GM18508 (cell line): Measurements from ENCODE around the gene ARID3B.
"Not testable (repeated sequence)": the region's sequence is repeated elsewhere in the genome, so short reads cannot be mapped to it uniquely, and the experiment has no call there.

Source experiments
- ATAC-seq: cut with Tn5 transposase; IDR thresholded peaks from one replicate; pipeline ENCODE4 v1.9.1; 2021; ENCODE audit warnings: moderate number of reproducible peaks; ENCODE audit not compliant: insufficient read depth, unreplicated experiment

The ARID3B gene

DNA sequence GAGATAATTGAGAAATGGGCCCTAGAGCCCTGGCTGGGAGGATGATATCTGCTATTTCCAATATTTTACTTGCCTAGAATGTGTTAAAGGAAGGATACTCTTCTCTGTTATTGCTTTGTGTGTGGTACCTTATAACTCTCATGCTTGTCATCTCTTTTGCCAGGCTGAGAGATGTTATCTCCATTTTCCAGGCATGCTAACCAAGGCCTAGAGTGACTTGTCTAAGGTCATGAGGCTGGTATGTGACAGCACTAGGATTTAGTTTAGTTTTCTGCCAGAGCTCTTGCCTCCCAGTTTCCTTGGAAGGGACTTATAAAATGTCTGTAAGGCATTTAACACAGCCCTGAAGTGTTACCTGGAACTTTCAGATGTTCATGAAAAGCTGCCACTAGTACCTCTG is 76.0 kb downstream of the ARID3B start:
- ATAC-seq, result no peak

DNA sequence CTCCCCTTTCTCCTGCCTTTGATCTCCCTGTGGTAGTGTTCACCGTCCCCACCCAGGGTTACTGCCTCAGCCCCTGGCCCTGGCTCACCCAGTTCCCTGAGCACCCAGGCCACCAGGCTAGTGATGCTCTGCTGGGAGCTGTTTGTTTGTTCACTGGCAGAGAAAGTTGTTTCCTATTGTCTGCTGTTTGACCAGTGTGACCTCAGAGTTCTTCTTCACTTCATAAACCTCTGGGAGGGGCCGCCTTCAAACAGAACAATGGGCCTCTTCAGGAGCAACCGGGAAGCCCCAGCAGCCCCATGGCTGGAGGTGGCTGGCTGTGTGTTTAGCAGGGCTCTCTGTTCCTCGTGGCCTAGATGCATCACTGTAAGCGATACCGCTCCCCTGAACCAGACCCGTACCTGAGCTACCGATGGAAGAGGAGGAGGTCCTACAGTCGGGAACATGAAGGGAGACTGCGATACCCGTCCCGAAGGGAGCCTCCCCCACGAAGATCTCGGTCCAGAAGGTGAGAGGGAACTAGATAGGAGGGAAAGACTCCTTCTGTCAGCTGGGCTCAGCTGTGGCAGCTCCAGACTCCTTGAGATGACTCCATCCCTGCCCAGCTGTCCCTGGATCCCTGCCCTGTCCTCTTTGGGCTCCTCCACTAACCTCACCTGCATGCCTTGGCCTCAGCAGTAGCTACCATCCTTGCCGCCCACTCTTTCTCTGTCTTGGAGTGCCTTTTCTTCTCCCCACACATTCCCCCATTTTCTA is 78.0 kb downstream of the ARID3B start:
- no peak for ATAC-seq

DNA sequence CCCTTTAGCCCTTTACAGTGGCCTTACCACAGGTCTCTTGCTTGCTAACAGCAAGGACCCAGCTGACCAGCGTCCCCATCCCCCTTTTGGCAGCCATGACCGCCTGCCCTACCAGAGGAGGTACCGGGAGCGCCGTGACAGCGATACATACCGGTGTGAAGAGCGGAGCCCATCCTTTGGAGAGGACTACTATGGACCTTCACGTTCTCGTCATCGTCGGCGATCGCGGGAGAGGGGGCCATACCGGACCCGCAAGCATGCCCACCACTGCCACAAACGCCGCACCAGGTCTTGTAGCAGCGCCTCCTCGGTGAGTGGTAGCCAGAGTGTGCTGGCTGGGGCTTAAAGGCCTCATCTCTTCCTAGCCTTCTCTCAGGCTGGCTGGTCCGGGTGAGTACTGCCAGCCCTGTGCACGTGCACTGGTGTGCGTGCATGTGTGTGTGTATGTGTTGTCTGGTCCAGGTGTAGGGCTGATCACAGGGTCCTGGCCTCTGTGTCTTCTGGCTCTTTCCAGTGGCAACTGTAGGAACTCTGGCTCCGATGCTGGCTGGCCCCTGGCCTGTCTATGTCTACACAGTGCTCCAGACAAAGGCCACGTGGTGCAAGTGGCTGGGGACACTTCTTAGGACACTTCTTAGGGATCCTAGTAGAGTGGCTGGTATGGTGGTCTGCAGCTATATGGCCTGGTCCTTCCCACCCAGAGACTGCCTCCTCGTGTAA is 79.1 kb downstream of the ARID3B start:
- ATAC-seq, result no peak

DNA sequence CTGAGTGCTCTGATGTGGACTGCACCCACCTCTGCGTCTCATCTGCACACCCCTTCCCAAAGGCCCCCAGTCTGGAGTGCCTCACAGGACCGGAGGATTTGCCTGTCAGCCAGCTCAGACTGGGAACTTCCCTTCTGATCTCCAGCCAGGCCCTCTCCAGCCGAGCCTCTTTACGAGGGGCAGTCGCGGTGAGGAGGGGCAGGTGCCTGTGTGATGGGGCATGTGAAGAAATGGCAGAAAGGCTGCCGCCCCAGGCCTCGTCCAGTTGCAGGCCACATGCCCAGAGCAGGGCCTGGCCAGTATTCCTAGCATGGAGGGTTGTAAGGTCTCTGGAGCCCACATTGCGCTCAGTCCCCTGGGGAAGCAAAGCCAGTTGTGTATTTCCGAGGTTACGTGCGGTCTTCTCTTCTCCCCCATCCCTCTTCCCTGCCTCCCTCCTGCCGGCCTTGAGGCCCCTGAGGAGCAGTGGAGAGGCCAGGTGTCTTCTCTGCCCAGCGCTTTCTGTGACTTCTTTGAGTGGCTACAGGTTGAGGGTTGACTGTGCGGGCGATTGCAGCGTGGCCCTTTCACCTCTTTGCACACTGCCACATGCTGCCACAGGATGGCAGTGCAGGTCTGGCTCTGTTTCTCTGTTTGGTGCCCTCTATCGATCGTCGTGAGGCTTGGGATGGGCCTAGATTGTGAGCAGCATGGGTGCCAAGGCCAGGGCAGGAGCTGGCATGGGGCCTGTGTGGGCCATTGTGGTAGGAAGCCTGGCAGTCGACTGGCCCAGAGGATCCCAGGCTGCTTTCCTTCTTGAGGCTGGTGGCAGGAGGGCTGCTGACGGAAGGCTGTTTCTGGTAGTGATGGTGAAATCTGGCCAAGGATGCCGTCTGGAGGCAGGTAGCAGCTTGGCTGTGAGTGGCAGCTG is 79.9 kb downstream of the ARID3B start:
- ATAC-seq, result no peak

DNA sequence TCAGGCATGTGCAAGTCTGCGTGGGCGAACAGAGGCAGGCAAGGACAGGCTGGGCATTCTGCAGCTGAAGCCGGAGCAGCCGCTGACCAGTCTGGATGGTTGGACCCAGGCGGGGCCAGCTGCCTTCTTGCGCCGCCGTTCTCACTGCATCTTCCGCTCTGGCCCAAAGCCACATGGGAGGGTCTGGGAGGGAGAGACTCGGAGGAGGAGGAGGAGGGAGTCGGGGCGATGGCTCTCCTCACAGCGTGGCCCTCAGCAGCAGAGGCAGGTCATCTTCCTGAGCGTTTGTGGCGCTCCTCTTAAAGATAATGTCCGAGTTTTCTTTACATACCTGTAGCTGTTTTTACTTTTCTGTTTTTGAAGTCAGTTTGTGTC is 80.5 kb downstream of the ARID3B start:
- no peak for ATAC-seq

DNA sequence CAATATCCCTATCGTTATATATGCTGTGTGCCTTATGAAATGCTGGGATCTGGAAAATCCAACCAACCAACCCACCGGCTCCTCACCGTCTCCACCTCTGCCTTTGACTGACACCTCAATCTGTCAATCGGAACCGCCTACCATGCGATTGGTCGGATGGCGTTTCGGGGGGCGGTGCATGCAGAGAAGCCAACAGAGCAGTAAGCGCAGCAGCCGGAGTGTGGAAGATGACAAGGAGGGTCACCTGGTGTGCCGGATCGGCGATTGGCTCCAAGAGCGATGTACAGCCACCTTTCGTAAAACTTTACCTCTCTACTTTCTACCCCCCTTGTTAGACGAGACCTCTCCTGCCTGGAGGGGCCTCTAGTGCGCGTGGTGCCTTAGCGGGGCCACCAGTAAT is 80.9 kb downstream of the ARID3B start:
- ATAC-seq, result no peak

DNA sequence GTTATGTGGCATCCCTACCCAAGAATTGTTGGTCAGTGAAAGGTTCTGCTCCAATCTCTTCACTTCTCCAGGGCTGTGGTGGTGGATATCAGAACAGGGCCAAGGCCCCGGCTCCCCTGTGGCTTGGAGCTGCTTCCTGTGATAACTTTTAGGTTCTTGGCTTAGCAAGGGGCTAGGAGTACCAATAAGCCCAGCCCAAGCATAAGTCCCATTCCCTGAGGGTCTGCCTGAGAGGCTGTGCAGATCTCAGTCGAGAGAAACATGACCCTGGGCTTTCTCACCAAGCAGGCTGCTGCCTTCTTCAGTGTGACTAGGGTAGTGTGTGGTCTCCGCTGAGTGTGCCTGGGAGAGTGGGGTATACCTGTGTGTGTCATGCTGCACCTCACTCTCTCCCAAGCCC is 81.7 kb downstream of the ARID3B start:
- ATAC-seq, result no peak

DNA sequence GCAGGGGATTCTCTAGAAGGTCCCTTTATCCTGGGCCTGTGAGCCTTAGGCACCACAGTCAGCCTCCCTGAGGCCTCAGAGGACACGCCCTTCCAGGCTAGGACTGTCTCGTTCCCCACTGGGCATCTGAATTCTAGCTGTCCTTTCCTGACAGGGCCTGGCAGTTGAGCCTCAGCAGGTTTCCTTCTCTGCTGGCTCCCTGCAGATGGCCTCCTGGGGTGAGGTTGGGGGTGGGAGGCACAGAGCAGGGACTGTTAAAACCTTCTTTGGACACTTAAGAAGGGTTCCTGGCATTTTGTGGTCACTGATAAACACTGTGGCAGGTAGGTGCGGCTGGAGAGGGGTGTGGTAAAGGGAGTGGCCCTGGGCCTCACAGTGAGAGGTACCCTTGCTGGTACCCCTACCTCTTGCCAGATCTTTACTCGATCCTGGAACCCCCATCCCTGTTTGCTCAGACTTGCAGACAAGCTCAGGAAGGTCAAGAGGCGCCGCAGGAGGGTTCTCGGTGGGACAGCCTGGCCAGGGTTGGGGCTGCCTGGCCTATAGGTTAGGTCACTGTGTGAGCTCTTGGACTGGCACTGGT is 83.1 kb downstream of the ARID3B start:
- ATAC-seq, result no peak

DNA sequence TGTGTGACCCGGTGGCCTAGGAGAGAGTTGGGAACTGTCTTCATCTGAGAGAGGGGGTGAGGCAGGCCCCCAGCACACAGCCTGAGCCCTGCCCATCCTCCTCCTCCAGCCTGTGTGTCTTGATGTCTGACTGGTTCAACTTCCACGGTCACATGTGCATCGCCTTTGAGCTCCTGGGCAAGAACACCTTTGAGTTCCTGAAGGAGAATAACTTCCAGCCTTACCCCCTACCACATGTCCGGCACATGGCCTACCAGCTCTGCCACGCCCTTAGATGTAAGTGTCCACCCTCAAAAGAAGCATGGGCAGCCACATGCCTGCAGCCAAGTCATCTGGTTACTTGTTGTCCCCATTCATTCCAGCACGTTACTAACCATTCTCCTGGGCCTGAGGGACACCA is 84.7 kb downstream of the ARID3B start:
- ATAC-seq, result no peak

DNA sequence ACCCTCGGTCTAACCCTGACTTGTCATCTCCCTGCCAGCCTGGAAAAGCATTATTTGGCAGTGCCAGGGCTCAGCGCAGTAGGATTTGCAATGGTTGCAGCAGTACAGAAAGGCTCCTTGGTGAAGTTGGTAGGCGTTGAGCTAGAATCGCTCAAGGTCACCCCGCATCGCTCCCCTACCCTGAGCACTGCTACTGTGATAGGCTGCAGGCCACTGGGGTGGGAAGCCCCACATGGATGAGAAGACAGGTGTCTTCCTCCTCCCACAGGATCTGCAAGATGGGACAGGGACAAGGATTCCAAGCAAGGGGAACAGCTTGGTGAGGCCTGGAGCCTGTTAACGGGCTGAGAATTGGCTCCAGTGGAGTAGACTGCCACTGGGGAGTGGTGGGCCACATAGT is 85.3 kb downstream of the ARID3B start:
- ATAC-seq, result no peak

DNA sequence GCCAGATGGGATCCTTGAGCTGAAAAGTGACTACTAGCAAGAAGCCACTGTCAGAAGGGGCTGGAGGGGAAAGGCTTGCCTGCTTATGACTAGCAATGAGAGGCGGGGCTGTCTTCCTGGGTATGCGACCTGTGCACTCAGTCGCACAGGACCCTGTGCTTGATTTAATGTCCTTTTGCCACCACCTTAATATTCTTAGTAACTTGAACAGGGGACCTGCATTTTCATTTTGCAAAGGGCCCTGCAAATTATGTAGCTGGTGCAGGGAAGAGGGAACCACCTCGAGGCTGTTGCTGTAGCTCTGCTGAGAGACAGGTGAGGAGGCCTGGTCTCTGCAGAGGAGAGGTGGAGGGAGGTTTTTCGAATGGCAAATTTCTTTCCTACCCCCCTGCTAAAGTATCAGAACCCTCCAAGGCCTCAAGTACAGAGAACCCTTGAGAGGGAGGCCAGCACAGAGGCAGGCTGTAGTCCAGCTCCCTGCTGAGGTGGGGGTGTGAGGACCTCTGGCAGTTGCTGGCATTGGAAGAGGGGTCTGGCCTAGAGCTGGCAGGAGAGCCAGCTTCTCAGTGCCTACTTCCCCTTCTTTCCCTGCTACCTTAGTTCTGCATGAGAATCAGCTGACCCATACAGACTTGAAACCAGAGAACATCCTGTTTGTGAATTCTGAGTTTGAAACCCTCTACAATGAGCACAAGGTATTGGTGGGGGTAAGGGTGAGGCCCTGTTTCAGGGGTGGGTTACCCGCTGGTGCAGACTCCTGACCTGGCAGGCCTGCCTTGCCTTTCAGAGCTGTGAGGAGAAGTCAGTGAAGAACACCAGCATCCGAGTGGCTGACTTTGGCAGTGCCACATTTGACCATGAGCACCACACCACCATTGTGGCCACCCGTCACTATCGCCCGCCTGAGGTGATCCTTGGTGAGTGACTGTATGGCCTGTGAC is 86.0 kb downstream of the ARID3B start:
- no peak for ATAC-seq

DNA sequence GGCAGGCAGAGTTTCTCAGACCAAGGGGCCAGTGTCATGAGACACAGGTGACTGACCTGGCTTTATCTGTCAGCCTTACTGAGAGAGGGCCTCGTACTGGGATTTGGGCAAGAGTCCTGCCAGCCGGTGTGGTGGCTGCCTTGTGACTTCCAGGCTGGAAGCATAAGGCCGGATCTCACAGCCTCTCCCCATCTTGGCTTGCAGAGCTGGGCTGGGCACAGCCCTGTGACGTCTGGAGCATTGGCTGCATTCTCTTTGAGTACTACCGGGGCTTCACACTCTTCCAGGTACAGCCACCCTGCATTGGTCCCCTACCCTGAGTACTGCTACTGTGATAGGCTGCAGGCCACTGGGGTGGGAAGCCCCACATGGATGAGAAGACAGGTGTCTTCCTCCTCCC is 86.7 kb downstream of the ARID3B start:
- ATAC-seq, result no peak

DNA sequence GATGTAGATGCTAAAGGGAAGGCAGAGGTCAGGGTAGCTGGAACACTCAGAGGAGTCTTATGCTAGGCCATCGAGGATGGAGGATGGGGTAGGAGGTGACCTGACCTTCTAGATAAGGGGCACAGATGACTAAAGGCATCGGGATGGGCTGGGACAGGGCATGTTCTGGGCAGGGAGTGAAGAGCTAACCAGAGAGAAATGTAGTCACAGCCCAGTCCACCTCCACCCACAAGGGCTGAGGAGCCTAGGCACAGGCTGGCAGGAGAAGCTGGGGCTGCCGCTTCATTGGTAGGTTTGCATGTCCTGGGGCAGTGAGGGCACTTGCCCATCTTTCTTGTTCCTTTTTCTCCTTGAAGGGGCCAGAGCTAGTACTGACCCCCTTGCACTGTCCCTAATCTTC is 87.2 kb downstream of the ARID3B start:
- no peak for ATAC-seq

DNA sequence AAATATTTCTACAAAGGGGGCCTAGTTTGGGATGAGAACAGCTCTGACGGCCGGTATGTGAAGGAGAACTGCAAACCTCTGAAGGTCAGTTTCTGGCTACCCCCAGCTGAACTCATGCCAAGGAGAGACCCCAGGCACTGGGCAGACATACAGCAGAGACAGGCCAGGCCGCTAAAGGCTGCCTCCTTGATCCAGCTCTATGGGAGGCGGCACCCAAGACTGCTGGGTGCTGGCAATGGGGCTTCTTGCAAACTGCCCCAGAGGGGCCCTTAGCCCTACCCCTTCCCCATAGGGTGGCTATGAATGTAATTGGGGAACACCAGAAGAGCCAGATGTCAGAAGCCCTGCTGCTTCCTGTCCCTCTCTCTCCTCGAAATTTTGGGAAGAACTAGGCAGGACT is 87.9 kb downstream of the ARID3B start:
- ATAC-seq, result no peak

DNA sequence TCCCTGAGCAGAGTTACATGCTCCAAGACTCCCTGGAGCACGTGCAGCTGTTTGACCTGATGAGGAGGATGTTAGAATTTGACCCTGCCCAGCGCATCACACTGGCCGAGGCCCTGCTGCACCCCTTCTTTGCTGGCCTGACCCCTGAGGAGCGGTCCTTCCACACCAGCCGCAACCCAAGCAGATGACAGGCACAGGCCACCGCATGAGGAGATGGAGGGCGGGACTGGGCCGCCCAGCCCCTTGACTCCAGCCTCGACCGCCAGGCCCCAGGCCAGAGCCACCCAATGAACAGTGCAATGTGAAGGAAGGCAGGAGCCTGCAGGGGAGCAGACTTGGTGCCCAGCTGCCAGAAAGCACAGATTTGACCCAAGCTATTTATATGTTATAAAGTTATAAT is 88.7 kb downstream of the ARID3B start:
- ATAC-seq, result not testable (repeated sequence)

DNA sequence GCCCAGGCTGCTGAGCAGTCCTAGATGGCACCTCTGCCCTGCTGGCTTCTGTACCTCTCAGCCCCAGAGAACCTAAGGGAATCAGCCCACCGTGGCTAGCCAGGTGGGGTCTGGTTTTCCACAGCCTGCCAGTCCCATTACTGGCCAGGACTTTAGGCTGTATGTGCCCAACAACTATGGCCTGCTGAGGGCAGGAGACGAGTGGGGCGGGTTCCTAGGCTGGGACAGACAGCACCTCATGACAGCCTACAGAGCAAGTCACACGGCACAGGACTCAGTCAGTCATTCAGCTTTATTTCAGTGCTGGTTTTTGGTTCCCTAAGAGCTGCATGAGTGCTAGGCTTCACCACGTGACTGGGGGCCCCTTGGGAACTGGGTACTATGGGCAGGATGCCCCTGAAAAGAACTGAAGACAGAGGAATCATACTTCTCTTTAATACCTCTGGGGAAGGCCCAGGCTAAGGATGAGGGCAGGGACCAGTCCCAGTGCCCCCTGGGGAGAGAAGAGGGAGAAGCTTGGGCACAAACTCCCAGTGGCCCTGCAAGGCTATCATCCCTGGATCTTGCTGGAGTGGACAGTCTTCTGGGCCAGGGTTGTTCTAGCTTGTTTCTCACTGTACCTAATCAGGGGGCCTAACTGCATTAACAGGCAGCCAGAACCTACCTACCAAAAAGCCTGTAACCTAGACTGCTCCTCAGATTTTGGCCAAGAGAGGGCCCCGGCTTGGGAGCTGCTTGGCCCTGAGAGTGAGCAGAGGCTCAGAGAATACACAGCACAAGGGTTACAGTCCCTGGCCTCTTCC is 89.5 kb downstream of the ARID3B start:
- no peak for ATAC-seq

DNA sequence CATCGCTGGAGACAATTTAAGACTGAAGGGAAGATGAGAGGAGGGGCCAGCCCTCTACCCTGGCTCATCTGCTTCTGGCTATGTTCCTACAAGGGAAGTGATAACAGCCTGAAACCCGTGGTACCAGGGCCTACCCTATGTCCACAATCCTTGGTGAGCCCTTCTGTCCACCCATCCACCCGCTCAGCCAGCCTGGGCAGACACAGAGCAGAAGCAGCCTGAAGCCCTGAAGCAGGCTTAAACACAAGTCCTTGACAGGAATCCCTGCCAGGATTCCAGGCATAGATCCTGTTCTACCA is 90.0 kb downstream of the ARID3B start:
- ATAC-seq, result no peak

DNA sequence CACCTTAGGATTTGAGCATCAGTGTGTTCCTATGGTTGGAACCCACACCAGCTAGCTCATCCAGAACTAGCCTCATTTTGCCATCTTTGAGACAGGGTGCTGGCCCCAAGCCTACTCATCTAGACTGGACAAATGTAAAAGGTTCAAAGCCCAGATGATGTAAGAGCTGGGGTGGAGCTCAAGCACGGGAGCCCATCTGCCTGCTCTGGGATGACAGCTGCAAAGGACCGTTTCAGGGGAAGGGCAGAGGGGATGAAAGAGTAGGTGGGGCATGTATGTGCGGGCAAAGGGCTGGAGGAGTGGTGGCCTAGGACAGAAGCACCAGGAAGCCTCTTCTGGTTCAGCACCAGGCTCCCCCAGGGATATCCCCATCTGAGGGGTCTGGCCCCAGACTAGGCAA is 90.4 kb downstream of the ARID3B start:
- no peak for ATAC-seq

DNA sequence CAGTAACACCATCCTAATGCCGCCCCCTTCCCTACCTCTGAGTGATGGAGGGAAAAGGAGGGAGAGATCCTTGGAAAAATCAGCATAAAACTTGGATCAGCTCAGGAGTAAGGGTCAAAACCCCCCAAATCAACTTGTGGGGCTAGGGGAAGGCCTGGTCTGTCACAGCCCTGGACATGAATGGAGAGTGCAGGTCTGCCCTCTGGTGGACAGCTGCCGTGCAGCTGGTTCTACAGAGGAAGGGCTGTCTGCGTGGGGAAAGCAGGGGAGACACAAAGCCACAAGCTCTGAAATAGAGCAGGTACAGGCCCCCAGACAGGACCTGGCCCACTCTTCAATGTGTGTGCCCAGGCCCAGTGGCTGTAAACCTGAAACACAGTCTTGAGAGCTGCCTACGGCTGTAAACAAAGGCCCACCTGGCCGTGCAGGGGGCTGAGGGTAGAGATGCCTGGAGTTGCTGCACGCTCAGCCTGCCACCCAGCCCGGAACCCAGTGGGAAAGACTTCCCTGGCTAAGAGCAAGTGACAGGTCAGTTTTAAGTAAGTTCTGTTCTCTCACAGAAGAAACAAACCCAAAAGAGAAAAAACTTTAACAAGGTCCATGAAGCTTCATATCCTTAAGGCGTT is 91.0 kb downstream of the ARID3B start:
- no peak for ATAC-seq
